Left forelimb (tissue), 1 donor: ENCODE data around the gene UBXN4.
"Not testable (repeated sequence)": the region's sequence is repeated elsewhere in the genome, so short reads cannot be mapped to it uniquely, and the experiment has no call there.

Source experiments
- DNase-seq: peaks from one replicate; pipeline ENCODE4 v3.0.0-alpha.2; 2018; ENCODE audit warnings: low spot score

UBXN4 gene, protein sequence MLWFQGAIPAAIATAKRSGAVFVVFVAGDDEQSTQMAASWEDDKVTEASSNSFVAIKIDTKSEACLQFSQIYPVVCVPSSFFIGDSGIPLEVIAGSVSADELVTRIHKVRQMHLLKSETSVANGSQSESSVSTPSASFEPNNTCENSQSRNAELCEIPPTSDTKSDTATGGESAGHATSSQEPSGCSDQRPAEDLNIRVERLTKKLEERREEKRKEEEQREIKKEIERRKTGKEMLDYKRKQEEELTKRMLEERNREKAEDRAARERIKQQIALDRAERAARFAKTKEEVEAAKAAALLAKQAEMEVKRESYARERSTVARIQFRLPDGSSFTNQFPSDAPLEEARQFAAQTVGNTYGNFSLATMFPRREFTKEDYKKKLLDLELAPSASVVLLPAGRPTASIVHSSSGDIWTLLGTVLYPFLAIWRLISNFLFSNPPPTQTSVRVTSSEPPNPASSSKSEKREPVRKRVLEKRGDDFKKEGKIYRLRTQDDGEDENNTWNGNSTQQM

GRCh38 chr2:135741395-135742324 lies at the start of gene UBXN4:
Gene UBXN4, plus strand, starts transcription at chr2:135741855. Its CDS starts 75 bp downstream, at chr2:135741930.
- DNase-seq, result peak; percentile 96

DNA sequence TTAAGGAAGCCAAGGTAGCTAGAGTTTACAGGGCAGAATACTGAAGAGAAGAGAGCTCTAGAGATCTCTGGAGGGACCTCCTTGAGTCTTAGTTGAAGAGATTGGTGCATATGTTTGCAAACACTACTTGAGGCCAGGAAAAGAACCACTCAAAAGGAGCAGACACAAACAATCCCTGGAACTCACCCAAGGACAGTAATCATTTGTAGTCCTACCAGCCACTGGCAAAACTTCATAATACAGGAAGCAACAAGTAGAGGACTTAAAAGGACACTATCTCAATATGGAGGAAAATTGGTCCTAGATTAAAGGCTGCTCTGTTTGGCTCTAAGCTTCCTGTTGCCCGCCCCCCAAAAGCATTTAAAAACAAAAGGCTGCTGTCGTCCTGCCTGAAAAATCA lies 46.9 kb upstream of the UBXN4 start:
- no peak for DNase-seq

- no peak for DNase-seq
Measured at GRCh38 chr2:135698838-135699237, 42.8 kb upstream of the UBXN4 start.

- DNase-seq, result no peak
Measured at GRCh38 chr2:135701442-135701841, 40.2 kb upstream of the UBXN4 start.

GRCh38 chr2:135703300-135703699 lies 38.4 kb upstream of the UBXN4 start:
- DNase-seq, result no peak

- DNase-seq, result not testable (repeated sequence)
Measured at GRCh38 chr2:135704075-135704474, 37.6 kb upstream of the UBXN4 start.

DNA sequence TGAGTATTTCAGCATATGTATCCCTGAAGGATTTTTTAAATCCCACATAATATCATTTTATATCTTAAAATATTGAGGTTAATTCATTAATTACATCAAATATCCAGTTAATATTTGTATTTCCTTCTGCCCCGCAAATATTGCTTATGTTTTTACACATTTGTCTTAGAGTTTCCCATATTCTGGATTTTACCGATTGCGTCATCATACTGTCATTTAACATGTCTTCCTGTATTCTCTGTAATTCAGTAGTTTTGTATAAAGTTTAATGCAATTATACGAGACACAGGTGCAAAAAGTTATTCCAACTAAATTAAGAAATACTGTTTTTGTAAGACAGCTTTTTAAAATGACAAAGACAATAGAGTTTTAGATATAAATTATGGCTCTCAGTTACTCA lies 33.5 kb upstream of the UBXN4 start:
- no peak for DNase-seq

GRCh38 chr2:135709992-135710391 lies 31.7 kb upstream of the UBXN4 start:
- peak; percentile 80 for DNase-seq

DNA sequence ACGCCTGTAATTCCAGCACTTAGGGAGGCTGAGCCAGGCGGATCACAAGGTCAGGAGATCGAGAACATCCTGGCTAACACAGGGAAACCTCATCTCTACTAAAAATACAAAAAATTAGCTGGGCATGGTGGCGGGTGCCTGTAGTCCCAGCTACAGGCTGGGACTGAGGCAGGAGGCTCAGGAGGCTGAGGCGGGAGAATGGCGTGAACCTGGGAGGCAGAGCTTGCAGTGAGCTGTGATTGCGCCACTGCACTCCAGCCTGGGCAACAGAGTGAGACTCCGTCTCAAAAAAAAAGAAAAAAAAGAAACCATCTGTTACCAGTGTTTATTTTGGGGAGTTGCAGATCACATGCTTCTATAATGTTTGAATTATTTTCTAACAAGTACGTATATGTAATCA lies 26.6 kb upstream of the UBXN4 start:
- not testable (repeated sequence) for DNase-seq

DNA sequence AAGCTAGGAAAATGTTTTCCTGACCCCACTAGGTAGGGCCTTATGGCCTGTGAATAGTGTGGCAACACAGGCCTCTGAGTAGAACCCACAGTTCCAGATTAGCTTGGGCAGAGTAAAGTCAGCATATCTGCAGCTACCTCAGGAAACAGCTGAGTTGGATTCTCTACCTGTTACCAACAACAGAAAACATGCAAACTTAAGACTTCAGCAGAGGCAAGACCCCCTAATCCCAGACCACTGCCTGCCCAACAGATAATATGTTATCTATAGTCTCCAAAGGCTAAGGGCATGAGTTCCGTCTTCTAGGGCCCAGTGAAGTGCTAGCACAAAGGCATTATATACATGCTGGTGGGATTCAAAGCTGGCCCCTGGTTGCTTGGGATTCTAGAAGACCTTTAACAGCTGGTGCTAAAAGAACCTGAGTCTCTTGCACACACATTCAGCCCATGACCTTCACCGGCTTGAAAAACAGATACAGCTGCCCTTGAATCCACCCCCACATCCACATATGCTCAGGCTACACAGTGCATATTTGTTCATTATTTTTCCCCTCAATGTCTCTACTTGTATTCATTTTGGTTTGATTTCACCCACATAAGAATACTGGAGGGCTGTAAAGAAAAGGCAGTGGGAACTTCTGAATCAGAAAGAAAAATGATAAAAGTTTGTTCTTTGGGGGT lies 13.5 kb upstream of the UBXN4 start:
- DNase-seq, result no peak

DNA sequence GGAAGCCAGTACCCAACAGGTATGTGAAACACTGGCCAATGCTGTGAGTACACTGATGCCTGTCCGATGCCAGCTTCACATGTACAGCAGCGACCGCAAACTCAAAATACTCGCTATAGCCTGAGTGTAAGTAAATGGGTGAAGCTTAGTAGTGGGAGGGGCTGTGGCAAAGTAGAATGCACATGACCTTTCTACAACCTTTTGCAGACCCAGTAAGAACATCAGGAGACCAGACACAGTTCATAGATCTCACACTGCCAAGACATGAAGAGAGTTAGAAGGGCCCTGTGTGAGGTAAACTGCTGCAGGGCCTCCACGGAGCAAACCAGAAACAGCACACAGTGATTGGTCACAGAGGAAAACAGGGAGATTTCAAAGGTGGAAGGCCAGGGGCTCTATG lies 9.1 kb upstream of the UBXN4 start:
- no peak for DNase-seq

DNA sequence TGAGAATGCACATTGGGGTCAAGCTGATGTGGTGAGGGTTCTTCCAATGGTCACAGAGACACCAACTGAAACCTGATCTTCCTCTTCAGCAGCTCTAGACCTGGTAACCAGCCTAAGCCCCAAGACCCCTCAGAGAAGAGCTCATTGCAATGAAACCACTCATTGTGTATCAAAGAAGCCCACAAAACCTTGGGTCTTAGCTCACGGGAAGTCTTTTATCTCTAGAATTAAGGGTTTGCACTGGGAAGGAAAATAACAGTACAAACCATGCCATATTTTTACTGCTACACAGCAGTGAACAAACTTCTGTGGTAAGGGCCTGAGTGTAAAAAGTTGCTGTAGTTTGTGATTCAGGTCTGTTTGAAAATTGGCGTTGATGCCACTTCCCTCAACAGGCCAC lies 8.6 kb upstream of the UBXN4 start:
- no peak for DNase-seq

DNA sequence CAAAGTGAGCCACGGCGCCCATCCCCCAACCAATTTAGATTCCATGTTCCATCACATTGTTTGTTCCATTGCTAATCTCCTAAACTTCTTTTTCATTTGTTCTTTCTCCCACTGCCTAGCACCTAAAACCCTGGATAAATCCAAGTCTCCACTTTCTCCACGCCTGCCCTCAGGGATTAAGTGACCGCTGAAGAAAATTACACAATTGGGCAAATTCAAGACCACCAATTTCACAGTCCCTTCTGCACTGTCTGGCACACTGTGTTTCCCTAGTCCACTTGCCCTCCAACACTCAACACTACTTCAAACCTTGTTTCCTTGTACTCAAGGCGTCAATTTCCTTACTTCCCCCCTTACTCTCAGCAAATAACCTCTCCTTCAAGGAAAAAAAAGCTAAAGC lies 5.1 kb upstream of the UBXN4 start:
- no peak for DNase-seq

GRCh38 chr2:135740206-135740605 lies 1.4 kb upstream of the UBXN4 start:
- no peak for DNase-seq

- DNase-seq, result no peak
Measured at GRCh38 chr2:135741043-135741394, 636 bp upstream of the UBXN4 start.

- DNase-seq, result peak; percentile 80
Measured at GRCh38 chr2:135742325-135742757, 686 bp downstream of the UBXN4 start.

DNA sequence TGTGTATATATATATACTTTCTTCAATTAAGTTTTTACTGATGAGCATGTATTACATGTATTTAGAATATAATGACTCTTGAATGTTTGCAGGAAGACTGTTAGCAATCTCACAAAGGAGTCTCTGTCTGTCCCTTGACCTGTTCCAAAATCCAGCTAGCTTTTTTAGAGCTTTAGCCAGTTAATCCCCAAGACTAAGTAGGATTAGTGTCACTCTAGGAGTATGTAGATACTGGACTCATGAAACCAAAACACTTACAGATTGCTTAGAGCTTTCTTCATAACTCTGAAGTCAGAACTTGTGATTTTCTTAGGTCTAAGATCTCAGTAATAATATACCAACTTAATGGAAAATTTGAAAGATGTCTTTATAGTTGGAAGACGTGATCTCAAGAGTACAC lies 2.2 kb downstream of the UBXN4 start:
- DNase-seq, result no peak

- no peak for DNase-seq
Measured at GRCh38 chr2:135744760-135745314, 3.2 kb downstream of the UBXN4 start.

GRCh38 chr2:135745545-135745944 lies 3.9 kb downstream of the UBXN4 start:
- DNase-seq, result no peak

GRCh38 chr2:135755573-135755972 lies 13.9 kb downstream of the UBXN4 start:
- DNase-seq, result no peak

DNA sequence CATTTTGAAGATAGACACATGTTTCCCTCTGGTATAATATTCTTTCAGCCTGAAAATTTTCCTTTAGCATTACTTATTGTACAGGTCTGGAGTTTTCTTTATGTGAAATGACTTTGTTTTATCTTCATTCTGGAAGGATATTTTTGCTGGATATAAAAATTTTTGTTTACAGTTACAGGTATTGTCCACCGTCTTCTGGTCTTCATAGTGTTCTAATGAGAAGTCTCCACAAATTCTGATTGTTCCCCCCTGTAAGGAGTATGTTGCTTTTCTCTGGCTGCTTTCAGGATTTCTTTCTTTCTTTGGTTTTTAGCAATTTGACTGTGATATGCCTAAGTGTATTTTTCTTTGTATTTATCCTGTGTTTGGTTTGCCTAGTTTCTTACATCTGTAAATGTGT lies 15.0 kb downstream of the UBXN4 start:
- DNase-seq, result no peak

DNA sequence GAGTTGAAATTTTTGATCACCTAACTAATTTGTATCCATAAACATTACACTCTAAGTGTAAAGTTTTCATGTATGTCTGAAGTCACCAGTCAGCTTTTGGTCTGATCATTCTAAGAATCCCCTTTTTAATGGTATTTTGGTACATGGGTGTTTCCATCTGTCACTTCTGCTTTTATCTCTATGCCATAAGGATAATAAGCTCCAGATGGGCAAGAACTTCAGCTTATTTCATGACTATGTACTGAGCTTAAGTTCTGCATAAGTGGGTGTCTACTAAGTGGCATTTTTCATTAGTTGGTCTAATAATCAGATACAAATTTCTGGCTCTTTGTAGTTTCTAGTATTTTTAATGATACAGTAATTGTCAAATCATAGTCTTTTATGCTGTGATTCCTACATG lies 20.4 kb downstream of the UBXN4 start:
- no peak for DNase-seq
